ENCODE results near the gene WIPF2. TPM values are rescaled to one million over a fixed set of nuclear protein-coding genes. Genes with fewer than 3 reads are reported as not detected.

WIPF2 gene
- total RNA-seq, 4 donors from 2014 or later = 7.8 to 21.5 (median 12.1) TPM

- no peaks in the 10 kb centered on the region for H3K27me3 ChIP-seq
- WGBS = 92% methylated on average over 2 of the region's 2 CpGs
- no peak overlapping the region for H3K27ac ChIP-seq (replicated peaks in 1 of 4)
- no peak overlapping the region for H3K4me3 ChIP-seq
- intact Hi-C loops (cut with DNase I) = no loop called here
- H3K36me3 ChIP-seq = peaks cover 50 to 83% (median 74%) of the 10 kb centered on the region in 4 donors
- no peaks in the 10 kb centered on the region for H3K9me3 ChIP-seq
- TF ChIP-seq CTCF (IDR thresholded peaks at IDR 0.05) (no peak), POLR2AphosphoS5 (IDR thresholded peaks at IDR 0.05) (no peak), EP300 (IDR thresholded peaks at IDR 0.05) (no peak), POLR2A (IDR thresholded peaks at IDR 0.05; ENCODE audit: low read depth) (no peak)
- no peaks in the 10 kb centered on the region for H3K4me1 ChIP-seq
- no peak for DNase-seq (ENCODE audit: extremely low spot score)
Measured at GRCh38 chr17:40259505-40259904, 40.4 kb downstream of the WIPF2 start.

- no peak for DNase-seq (ENCODE audit: extremely low spot score)
- intact Hi-C loops (cut with DNase I) = no loop called here
- Histone ChIP-seq H3K27ac (replicated peaks in 1 of 4) (no peak overlapping the region), H3K4me3 (no peak overlapping the region), H3K4me1 (no peaks in the 10 kb centered on the region), H3K9me3 (no peaks in the 10 kb centered on the region), H3K36me3 (peaks cover 60 to 93% (median 84%) of the 10 kb centered on the region in 4 donors), H3K27me3 (no peaks in the 10 kb centered on the region)
- TF ChIP-seq POLR2A (IDR thresholded peaks at IDR 0.05; ENCODE audit: low read depth) = no peak
- no peak for TF ChIP-seq CTCF (IDR thresholded peaks at IDR 0.05)
- no peak for TF ChIP-seq EP300 (IDR thresholded peaks at IDR 0.05)
- no peak for TF ChIP-seq POLR2AphosphoS5 (IDR thresholded peaks at IDR 0.05)
- WGBS = 82% methylated on average over 7 of the region's 7 CpGs
Measured at GRCh38 chr17:40260528-40260927, 41.4 kb downstream of the WIPF2 start.

- WGBS = 85% methylated on average over 16 of the region's 21 CpGs
- Histone ChIP-seq H3K9me3 (no peaks in the 10 kb centered on the region), H3K27me3 (no peaks in the 10 kb centered on the region), H3K4me3 (no peak overlapping the region), H3K36me3 (peaks cover 44 to 93% (median 92%) of the 10 kb centered on the region in 4 donors), H3K4me1 (no peaks in the 10 kb centered on the region), H3K27ac (replicated peaks in 1 of 4) (no peak overlapping the region)
- TF ChIP-seq POLR2A (IDR thresholded peaks at IDR 0.05; ENCODE audit: low read depth) (no peak), POLR2AphosphoS5 (IDR thresholded peaks at IDR 0.05) (no peak), CTCF (IDR thresholded peaks at IDR 0.05) (no peak), EP300 (IDR thresholded peaks at IDR 0.05) (no peak)
- no peak for DNase-seq (ENCODE audit: extremely low spot score)
- intact Hi-C loops (cut with DNase I) = no loop called here
Measured at GRCh38 chr17:40264458-40265185, 45.5 kb downstream of the WIPF2 start.

- 91% methylated on average over 5 of the region's 5 CpGs for WGBS
- intact Hi-C loops (cut with DNase I) = no loop called here
- Histone ChIP-seq H3K4me1 (no peaks in the 10 kb centered on the region), H3K9me3 (no peaks in the 10 kb centered on the region), H3K36me3 (peaks cover 39 to 92% (median 85%) of the 10 kb centered on the region in 4 donors), H3K27me3 (no peaks in the 10 kb centered on the region), H3K4me3 (no peak overlapping the region), H3K27ac (replicated peaks in 1 of 4) (no peak overlapping the region)
- no peak for DNase-seq (ENCODE audit: extremely low spot score)
- TF ChIP-seq POLR2AphosphoS5 (IDR thresholded peaks at IDR 0.05) (no peak), POLR2A (IDR thresholded peaks at IDR 0.05; ENCODE audit: low read depth) (no peak), EP300 (IDR thresholded peaks at IDR 0.05) (no peak), CTCF (IDR thresholded peaks at IDR 0.05) (no peak)
Measured at GRCh38 chr17:40265337-40265736, 46.2 kb downstream of the WIPF2 start.
